Esophagus muscularis mucosa (tissue), 4 donors: ENCODE results near the gene LFNG.

Experiments
- EP300 ChIP-seq: sonication (generic); formaldehyde crosslinking; IDR thresholded peaks from one replicate; pipeline ENCODE4 v1.6.1; 2017; ENCODE audit warnings: antibody characterized with exemption
- POLR2A ChIP-seq: fragments of 450-650 bp; IDR thresholded peaks from one replicate; pipeline ENCODE4 v1.6.1; 2017; ENCODE audit warnings: antibody characterized with exemption, moderate library complexity, mild to moderate bottlenecking, low read depth
- POLR2AphosphoS5 ChIP-seq, 2 donors: sonication (generic); formaldehyde crosslinking; IDR thresholded peaks; one replicate each; pipeline ENCODE4 v1.6.1; 2017; ENCODE audit warnings: antibody characterized with exemption in 2 of 2
- TF ChIP-seq, protein P1 (sequence below), 3 experiments: fragments of 200-600 bp in 2 of 3; fragments of 450-650 bp in 1 of 3; sonication (generic) in 2 of 3; IDR thresholded peaks; one replicate each; pipeline ENCODE4 v1.5.1; 2017 to 2019; ENCODE audit warnings: antibody characterized with exemption in 3 of 3, mild to moderate bottlenecking in 2 of 3, moderate library complexity in 1 of 3

DNA sequence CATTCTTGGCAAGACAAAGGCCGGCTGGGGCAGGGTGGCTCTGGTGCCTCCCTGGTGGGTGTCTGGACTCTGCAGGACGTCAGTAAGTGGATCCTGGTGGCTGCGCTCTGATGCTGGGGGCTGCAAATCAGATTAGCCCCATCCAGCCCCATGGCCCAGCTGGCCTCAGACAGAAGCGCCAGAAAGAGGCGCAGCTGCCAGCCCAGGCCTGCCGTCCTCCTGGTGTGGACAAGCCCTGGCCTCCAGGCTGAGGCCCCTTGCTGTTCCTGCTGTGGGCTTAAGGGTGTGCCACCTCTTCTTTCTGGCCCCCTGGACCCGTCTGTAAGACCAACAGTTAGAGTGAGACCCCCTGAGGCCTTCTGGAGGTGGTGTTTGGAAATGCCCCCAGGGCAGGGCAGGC lies 5.9 kb upstream of the LFNG start:
- TF ChIP-seq, protein P1, sequence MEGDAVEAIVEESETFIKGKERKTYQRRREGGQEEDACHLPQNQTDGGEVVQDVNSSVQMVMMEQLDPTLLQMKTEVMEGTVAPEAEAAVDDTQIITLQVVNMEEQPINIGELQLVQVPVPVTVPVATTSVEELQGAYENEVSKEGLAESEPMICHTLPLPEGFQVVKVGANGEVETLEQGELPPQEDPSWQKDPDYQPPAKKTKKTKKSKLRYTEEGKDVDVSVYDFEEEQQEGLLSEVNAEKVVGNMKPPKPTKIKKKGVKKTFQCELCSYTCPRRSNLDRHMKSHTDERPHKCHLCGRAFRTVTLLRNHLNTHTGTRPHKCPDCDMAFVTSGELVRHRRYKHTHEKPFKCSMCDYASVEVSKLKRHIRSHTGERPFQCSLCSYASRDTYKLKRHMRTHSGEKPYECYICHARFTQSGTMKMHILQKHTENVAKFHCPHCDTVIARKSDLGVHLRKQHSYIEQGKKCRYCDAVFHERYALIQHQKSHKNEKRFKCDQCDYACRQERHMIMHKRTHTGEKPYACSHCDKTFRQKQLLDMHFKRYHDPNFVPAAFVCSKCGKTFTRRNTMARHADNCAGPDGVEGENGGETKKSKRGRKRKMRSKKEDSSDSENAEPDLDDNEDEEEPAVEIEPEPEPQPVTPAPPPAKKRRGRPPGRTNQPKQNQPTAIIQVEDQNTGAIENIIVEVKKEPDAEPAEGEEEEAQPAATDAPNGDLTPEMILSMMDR (IDR thresholded peaks at IDR 0.05): no peak
- TF ChIP-seq POLR2A (no peak), POLR2AphosphoS5 (IDR thresholded peaks at IDR 0.05) (no peak), EP300 (no peak)
